ENCODE results near the gene AHCYL2. TPM values are rescaled to one million over a fixed set of nuclear protein-coding genes. Genes with fewer than 3 reads are reported as not detected.

Gene AHCYL2
- total RNA-seq, 2 donors from 2014 or later: 21.5 to 39.8 TPM

DNA sequence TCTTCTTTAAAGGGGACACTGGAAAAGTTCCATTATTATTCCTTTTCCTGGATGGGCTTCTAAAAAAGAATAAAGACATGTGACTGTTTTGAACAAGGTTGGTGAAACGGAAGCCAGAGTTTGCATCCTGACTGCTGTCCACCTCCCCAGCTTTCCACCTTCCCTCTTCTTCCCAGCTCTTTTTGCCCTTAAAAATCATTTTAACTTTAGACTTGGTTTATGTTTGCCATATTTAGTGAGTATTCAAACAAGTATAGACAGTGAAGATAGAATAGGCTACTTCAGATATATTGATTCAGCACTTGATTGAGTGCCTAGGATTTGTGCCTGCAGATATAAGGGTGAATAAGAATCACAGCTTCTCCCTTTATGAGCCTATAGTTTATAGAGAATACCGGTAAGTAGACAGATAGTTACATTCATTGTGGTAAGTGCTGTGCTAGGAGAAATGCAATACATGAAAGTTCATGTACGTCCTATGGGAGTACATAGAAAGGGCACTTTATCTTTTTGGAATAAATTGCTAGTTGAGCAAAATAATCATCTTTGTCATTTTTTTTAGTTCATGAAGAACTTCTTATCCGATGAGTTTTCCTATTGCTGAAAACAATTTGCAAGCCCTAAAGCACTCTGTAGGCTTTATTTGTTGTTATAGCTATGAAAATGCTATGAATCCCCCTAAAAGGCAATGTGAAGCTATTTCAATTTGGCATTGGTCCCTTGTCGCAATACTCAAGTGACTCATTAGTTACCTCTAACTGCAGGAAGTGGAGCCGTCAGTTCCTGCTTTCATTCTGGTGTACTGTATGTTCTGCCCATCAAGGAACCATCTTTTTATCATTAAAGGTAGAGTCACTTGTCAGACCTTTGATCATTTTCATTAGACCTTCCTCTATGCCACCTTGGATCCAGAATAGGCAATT lies 152.2 kb downstream of the AHCYL2 start:
- Mint-ChIP-seq H3K9me3 (no peaks in the 10 kb centered on the region), H3K27me3 (no peaks in the 10 kb centered on the region), H3K4me1 (peaks cover 16% of the 10 kb centered on the region), H3K4me3 (peak overlapping the region; percentile 29), H3K27ac (peak overlapping the region; percentile 55), H3K36me3 (ENCODE audit: low read depth) (peaks cover 12% of the 10 kb centered on the region)
- peak; percentile 74 for ATAC-seq (replicated peaks)

GRCh38 chr7:129381710-129382484 lies 157.1 kb downstream of the AHCYL2 start:
- peaks cover 23% of the 10 kb centered on the region for H3K36me3 Mint-ChIP-seq (ENCODE audit: low read depth)
- H3K27me3 Mint-ChIP-seq: no peaks in the 10 kb centered on the region
- H3K4me3 Mint-ChIP-seq: peak overlapping the region; percentile 45
- peak overlapping the region; percentile 88 for H3K27ac Mint-ChIP-seq
- peak; percentile 50 for ATAC-seq (replicated peaks)
- no peaks in the 10 kb centered on the region for H3K9me3 Mint-ChIP-seq
- H3K4me1 Mint-ChIP-seq: peaks cover 19% of the 10 kb centered on the region

DNA sequence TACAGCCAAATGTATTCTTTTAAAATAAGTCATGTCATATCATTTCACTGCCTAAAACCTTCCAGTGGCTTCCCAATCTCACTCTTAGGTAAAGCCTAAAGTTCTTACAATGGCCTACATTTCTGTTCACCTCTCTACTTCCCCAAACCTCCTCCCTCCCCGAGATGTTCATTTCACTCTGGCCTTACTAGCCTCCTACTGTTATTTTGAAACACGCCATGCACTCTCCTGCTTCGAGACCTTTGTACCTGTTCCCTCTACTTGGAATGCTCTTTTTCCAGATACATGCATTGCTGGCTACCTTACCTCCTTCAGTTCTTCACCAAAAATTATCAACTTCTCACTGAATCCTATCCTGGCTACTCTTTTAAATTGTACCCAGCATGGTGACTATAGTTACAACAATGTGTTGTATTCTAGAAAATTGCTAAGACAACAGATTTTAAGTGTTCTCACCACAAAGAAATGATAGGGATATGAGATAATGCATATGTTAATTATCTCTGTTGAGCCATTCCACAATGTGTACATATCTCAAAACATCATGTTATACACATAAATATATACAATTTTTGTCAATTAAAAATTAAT lies 158.8 kb downstream of the AHCYL2 start:
- no peaks in the 10 kb centered on the region for H3K9me3 Mint-ChIP-seq
- H3K36me3 Mint-ChIP-seq (ENCODE audit: low read depth): peaks cover 28% of the 10 kb centered on the region
- no peaks in the 10 kb centered on the region for H3K27me3 Mint-ChIP-seq
- H3K27ac Mint-ChIP-seq: no peak overlapping the region
- no peak for ATAC-seq (replicated peaks)
- no peak overlapping the region for H3K4me3 Mint-ChIP-seq
- peaks cover 12% of the 10 kb centered on the region for H3K4me1 Mint-ChIP-seq

GRCh38 chr7:129385116-129385515 lies 160.3 kb downstream of the AHCYL2 start:
- Mint-ChIP-seq H3K27me3 (no peaks in the 10 kb centered on the region), H3K9me3 (no peaks in the 10 kb centered on the region), H3K4me3 (no peak overlapping the region), H3K27ac (no peak overlapping the region), H3K4me1 (peaks cover 12% of the 10 kb centered on the region), H3K36me3 (ENCODE audit: low read depth) (peaks cover 28% of the 10 kb centered on the region)
- no peak for ATAC-seq (replicated peaks)

GRCh38 chr7:129385598-129385997 lies 160.8 kb downstream of the AHCYL2 start:
- no peaks in the 10 kb centered on the region for H3K9me3 Mint-ChIP-seq
- H3K36me3 Mint-ChIP-seq (ENCODE audit: low read depth): peaks cover 28% of the 10 kb centered on the region
- H3K27me3 Mint-ChIP-seq: no peaks in the 10 kb centered on the region
- no peak overlapping the region for H3K27ac Mint-ChIP-seq
- peaks cover 12% of the 10 kb centered on the region for H3K4me1 Mint-ChIP-seq
- ATAC-seq (replicated peaks): no peak
- H3K4me3 Mint-ChIP-seq: no peak overlapping the region

- peak; percentile 54 for ATAC-seq (replicated peaks)
- no peak overlapping the region for H3K27ac Mint-ChIP-seq
- peaks cover 32% of the 10 kb centered on the region for H3K36me3 Mint-ChIP-seq (ENCODE audit: low read depth)
- H3K4me3 Mint-ChIP-seq: no peak overlapping the region
- no peaks in the 10 kb centered on the region for H3K9me3 Mint-ChIP-seq
- H3K4me1 Mint-ChIP-seq: peaks cover 12% of the 10 kb centered on the region
- H3K27me3 Mint-ChIP-seq: no peaks in the 10 kb centered on the region
Observed at GRCh38 chr7:129386506-129386905, 161.7 kb downstream of the AHCYL2 start.

DNA sequence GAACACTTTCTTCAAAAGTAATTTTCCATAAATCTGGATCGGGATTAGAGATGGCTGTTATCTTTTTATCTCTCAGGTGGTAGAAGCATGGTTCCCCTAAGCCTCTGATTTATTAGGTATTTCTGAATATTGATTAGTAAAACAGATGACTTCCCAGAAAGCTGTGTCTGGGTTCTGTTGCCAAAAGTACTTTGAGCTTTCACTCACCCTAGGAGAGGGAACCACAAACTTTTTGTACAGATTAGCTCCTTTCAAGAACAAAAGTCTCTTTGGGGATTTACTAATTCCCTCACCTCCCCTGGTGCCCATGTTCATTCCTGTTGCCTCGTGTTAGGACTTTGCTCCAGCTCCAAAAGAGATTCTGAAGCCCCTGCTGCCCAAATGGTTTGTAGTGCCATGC lies 162.7 kb downstream of the AHCYL2 start:
- no peak overlapping the region for H3K27ac Mint-ChIP-seq
- no peak for ATAC-seq (replicated peaks)
- no peaks in the 10 kb centered on the region for H3K9me3 Mint-ChIP-seq

DNA sequence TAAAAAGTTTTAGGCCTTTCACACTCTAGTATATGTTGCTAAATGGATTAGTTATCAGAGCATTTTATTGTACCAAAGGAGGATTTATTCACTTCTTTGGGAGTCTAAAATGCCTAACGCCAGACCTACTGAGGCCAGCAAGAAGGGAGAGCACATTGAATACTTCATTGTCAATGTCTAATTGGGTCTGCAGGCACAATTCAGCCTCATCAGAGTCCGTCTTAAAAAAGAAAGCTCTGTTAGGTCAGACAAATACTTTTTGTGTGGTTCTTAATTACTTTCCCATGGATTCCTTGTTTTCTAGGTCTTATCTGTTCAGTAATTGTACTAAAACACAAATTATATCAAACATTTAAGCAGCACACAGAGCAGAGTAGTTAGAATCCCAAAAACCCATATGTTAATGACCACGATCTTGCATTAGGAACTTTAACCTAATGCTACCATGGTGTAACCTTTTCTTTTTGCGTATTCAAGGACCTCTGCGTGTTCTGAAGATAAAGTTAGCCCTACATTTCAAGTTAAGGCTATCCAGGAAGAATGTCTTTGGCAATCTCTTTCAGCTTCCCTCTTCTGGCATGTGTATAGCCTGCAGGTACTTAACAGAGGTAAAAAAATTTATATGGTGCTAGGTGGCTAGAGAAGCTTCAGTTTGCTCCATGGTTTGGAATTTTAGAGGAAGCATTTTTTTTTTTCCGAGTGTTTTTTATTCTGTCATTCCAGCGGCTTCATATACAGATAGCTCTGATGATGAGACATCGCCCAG lies 163.7 kb downstream of the AHCYL2 start:
- H3K27me3 Mint-ChIP-seq: no peaks in the 10 kb centered on the region
- peaks cover 3% of the 10 kb centered on the region for H3K4me1 Mint-ChIP-seq
- no peak for ATAC-seq (replicated peaks)
- no peaks in the 10 kb centered on the region for H3K9me3 Mint-ChIP-seq
- H3K4me3 Mint-ChIP-seq: no peak overlapping the region
- H3K36me3 Mint-ChIP-seq (ENCODE audit: low read depth): peaks cover 28% of the 10 kb centered on the region
- H3K27ac Mint-ChIP-seq: no peak overlapping the region

More for the DNA sequence above, 162.7 kb downstream of the AHCYL2 start:
- H3K36me3 Mint-ChIP-seq (ENCODE audit: low read depth): peaks cover 32% of the 10 kb centered on the region
- H3K27me3 Mint-ChIP-seq: no peaks in the 10 kb centered on the region
- H3K4me3 Mint-ChIP-seq: no peak overlapping the region
- peaks cover 7% of the 10 kb centered on the region for H3K4me1 Mint-ChIP-seq

DNA sequence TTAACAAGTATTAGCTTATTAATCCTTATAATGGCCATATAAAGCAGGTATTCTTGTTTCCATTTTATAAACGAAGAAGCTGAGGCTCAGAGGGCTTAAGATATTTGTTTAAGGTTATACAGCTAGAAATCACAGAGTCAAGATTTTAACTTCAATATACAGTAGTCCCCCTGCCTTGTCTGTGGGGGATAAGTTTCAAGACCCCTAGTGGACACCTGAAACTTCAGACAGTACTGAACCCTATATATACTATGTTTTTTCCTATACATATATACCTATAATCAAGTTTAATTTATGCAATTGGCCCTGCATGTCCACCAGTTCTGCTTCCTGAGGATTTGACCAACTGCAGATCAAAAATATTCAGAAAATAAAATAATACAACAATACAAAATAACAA lies 165.0 kb downstream of the AHCYL2 start:
- no peaks in the 10 kb centered on the region for H3K9me3 Mint-ChIP-seq
- no peaks in the 10 kb centered on the region for H3K27me3 Mint-ChIP-seq
- no peak for ATAC-seq (replicated peaks)
- peaks cover 24% of the 10 kb centered on the region for H3K36me3 Mint-ChIP-seq (ENCODE audit: low read depth)
- H3K4me3 Mint-ChIP-seq: no peak overlapping the region
- H3K4me1 Mint-ChIP-seq: no peaks in the 10 kb centered on the region
- H3K27ac Mint-ChIP-seq: no peak overlapping the region

GRCh38 chr7:129390314-129390713 lies 165.5 kb downstream of the AHCYL2 start:
- Mint-ChIP-seq H3K4me1 (no peaks in the 10 kb centered on the region), H3K27me3 (no peaks in the 10 kb centered on the region), H3K9me3 (no peaks in the 10 kb centered on the region), H3K36me3 (ENCODE audit: low read depth) (peaks cover 24% of the 10 kb centered on the region), H3K4me3 (no peak overlapping the region), H3K27ac (no peak overlapping the region)
- ATAC-seq (replicated peaks): no peak

- Mint-ChIP-seq H3K4me1 (no peaks in the 10 kb centered on the region), H3K27ac (no peak overlapping the region), H3K9me3 (no peaks in the 10 kb centered on the region), H3K4me3 (no peak overlapping the region), H3K27me3 (no peaks in the 10 kb centered on the region), H3K36me3 (ENCODE audit: low read depth) (peaks cover 25% of the 10 kb centered on the region)
- ATAC-seq (replicated peaks): no peak
Observed at GRCh38 chr7:129391546-129392171, 166.8 kb downstream of the AHCYL2 start.

- no peak for ATAC-seq (replicated peaks)
- Mint-ChIP-seq H3K4me1 (no peaks in the 10 kb centered on the region), H3K27ac (no peak overlapping the region), H3K36me3 (ENCODE audit: low read depth) (peaks cover 28% of the 10 kb centered on the region), H3K4me3 (no peak overlapping the region), H3K27me3 (no peaks in the 10 kb centered on the region), H3K9me3 (no peaks in the 10 kb centered on the region)
Observed at GRCh38 chr7:129393255-129393654, 168.4 kb downstream of the AHCYL2 start.

DNA sequence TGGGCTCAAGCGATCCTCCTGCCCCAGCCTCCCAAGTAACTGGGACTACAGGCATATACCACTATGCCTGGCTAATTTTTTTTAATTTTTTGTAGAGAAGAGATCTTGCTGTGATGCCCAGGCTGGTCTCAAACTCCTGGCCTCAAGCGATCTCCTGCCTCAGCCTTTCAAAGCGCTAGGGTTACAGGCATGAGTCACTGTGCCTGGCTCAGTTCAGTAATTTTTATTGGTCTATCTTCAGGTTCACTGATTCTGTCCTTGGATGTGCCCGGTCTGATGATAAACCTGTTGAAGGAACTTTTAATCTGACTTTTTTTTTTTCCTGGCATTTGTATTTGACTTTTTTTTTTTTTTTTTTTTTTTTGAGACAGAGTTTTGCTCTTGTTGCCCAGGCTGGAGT lies 169.3 kb downstream of the AHCYL2 start:
- ATAC-seq (replicated peaks): no peak
- Mint-ChIP-seq H3K4me1 (no peaks in the 10 kb centered on the region), H3K27me3 (no peaks in the 10 kb centered on the region)

More for the DNA sequence above, 169.3 kb downstream of the AHCYL2 start:
- Mint-ChIP-seq H3K36me3 (ENCODE audit: low read depth) (peaks cover 24% of the 10 kb centered on the region), H3K27ac (no peak overlapping the region), H3K9me3 (no peaks in the 10 kb centered on the region), H3K4me3 (no peak overlapping the region)

Data from activated T-helper 17 cell treated with anti-CD3 and anti-CD28 coated beads, Interleukin-2, amount 50 U/mL, for 72 hours (primary cell).